ENCODE data around the gene DISC1. TPM values are rescaled to one million over a fixed set of nuclear protein-coding genes. Genes with fewer than 3 reads are reported as not detected.

DISC1 gene
- total RNA-seq, 1 donor from 2014 or later: 3.5 TPM

GRCh38 chr1:232057217-232057895 lies 430.8 kb downstream of the DISC1 start:
- no peaks in the 10 kb centered on the region for H3K9me3 ChIP-seq (replicated peaks)
- no peak for TF ChIP-seq CTCF (IDR thresholded peaks at IDR 0.05; ENCODE audit: borderline replicate concordance)
- intact Hi-C loops (cut with micrococcal nuclease): no loop called here
- no peak for DNase-seq
- H3K4me3 ChIP-seq: no peak overlapping the region
- no peaks in the 10 kb centered on the region for H3K4me1 ChIP-seq
- H3K36me3 ChIP-seq: no peaks in the 10 kb centered on the region
- H3K27ac ChIP-seq (replicated peaks): no peak overlapping the region
- no peaks in the 10 kb centered on the region for H3K27me3 ChIP-seq (ENCODE audit: low read depth)

- Histone ChIP-seq H3K4me1 (no peaks in the 10 kb centered on the region), H3K36me3 (no peaks in the 10 kb centered on the region), H3K27me3 (ENCODE audit: low read depth) (no peaks in the 10 kb centered on the region), H3K27ac (replicated peaks) (no peak overlapping the region), H3K4me3 (no peak overlapping the region), H3K9me3 (replicated peaks) (no peaks in the 10 kb centered on the region)
- no peak for DNase-seq
- intact Hi-C loops (cut with micrococcal nuclease): no loop called here
- no peak for TF ChIP-seq CTCF (IDR thresholded peaks at IDR 0.05; ENCODE audit: borderline replicate concordance)
Observed at GRCh38 chr1:232057896-232058274, 431.3 kb downstream of the DISC1 start.

GRCh38 chr1:232059726-232060374 lies 433.3 kb downstream of the DISC1 start:
- TF ChIP-seq CTCF (IDR thresholded peaks at IDR 0.05; ENCODE audit: borderline replicate concordance): no peak
- H3K27ac ChIP-seq (replicated peaks): no peak overlapping the region
- intact Hi-C loops (cut with micrococcal nuclease): no loop called here
- H3K36me3 ChIP-seq: no peaks in the 10 kb centered on the region
- H3K9me3 ChIP-seq (replicated peaks): no peaks in the 10 kb centered on the region
- H3K27me3 ChIP-seq (ENCODE audit: low read depth): no peaks in the 10 kb centered on the region
- no peaks in the 10 kb centered on the region for H3K4me1 ChIP-seq
- no peak for DNase-seq
- H3K4me3 ChIP-seq: no peak overlapping the region

GRCh38 chr1:232062967-232063366 lies 436.4 kb downstream of the DISC1 start:
- H3K4me3 ChIP-seq: no peak overlapping the region

GRCh38 chr1:232066521-232066920 lies 439.9 kb downstream of the DISC1 start:
- intact Hi-C loops (cut with micrococcal nuclease): no loop called here

More at GRCh38 chr1:232062967-232063366, 436.4 kb downstream of the DISC1 start:
- Histone ChIP-seq H3K36me3 (no peaks in the 10 kb centered on the region), H3K4me1 (no peaks in the 10 kb centered on the region), H3K27me3 (ENCODE audit: low read depth) (no peaks in the 10 kb centered on the region), H3K9me3 (replicated peaks) (no peaks in the 10 kb centered on the region), H3K27ac (replicated peaks) (no peak overlapping the region)
- TF ChIP-seq CTCF (IDR thresholded peaks at IDR 0.05; ENCODE audit: borderline replicate concordance): no peak
- DNase-seq: no peak
- intact Hi-C loops (cut with micrococcal nuclease): no loop called here

More at GRCh38 chr1:232066521-232066920, 439.9 kb downstream of the DISC1 start:
- Histone ChIP-seq H3K27me3 (ENCODE audit: low read depth) (no peaks in the 10 kb centered on the region), H3K4me1 (no peaks in the 10 kb centered on the region), H3K27ac (replicated peaks) (no peak overlapping the region), H3K4me3 (no peak overlapping the region), H3K9me3 (replicated peaks) (peaks cover 16% of the 10 kb centered on the region), H3K36me3 (no peaks in the 10 kb centered on the region)
- no peak for TF ChIP-seq CTCF (IDR thresholded peaks at IDR 0.05; ENCODE audit: borderline replicate concordance)
- DNase-seq: no peak
